ENCODE measurements around the gene SPINT1.

Gene SPINT1

DNA sequence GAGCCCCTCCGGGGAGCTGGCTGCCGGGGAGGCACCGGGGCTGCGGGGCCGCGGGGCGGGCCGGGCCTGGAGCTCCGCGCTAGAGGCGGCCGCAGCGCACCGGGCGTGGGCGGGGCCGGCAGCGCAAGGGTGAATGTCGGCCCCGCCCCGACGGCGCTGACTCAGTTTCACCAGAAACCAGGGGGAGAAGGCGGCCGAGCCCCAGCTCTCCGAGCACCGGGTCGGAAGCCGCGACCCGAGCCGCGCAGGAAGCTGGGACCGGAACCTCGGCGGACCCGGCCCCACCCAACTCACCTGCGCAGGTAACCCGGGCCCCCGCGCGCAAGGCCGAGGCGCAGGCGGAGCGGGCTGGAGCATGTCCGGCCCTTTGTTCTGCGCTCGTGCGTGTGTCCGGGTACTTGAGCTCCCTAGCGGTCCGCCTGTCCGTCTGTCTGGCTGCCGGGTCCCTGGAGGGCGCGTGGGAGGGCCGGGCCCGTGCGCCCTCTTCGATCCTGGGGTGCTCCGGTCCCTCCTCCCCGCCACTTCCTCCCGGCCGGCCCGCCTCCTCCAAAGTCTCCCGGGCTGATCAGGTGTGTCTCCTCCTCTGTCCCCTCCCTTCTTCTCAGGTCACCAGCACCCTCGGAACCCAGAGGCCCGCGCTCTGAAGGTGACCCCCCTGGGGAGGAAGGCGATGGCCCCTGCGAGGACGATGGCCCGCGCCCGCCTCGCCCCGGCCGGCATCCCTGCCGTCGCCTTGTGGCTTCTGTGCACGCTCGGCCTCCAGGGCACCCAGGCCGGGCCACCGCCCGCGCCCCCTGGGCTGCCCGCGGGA lies at the start of gene SPINT1:
TSS of gene SPINT1 (plus strand) at position 164 of the 811 bp plus-strand sequence. CDS start at position 671, 507 bp downstream.
- no peak for DNase-seq

- no peak for DNase-seq
Measured at GRCh38 chr15:40796041-40796440, 47.8 kb upstream of the SPINT1 start.

DNA sequence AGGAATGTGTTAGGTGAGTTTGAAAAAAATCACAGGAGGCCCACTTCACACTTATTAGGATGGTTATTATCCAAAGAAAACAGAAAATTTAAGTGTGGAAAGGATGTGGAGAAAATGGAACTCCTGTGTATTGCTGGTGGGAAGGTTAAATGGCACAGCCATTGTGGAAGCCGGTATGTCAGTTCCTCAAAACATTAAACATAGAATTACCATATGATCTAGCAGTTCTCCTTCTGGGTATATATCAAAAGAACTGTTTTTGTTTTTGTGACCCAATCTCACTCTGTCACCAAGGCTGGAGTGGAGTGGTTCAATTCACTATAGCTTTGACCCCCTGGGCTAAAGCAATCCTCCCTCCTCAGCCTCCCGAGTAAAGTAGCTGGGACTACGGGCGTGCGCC lies 47.3 kb upstream of the SPINT1 start:
- DNase-seq = no peak

GRCh38 chr15:40799523-40799922 lies 44.3 kb upstream of the SPINT1 start:
- DNase-seq = no peak

GRCh38 chr15:40803076-40803475 lies 40.8 kb upstream of the SPINT1 start:
- no peak for DNase-seq

GRCh38 chr15:40803688-40804087 lies 40.2 kb upstream of the SPINT1 start:
- no peak for DNase-seq

- no peak for DNase-seq
Measured at GRCh38 chr15:40806672-40807027, 37.2 kb upstream of the SPINT1 start.

DNA sequence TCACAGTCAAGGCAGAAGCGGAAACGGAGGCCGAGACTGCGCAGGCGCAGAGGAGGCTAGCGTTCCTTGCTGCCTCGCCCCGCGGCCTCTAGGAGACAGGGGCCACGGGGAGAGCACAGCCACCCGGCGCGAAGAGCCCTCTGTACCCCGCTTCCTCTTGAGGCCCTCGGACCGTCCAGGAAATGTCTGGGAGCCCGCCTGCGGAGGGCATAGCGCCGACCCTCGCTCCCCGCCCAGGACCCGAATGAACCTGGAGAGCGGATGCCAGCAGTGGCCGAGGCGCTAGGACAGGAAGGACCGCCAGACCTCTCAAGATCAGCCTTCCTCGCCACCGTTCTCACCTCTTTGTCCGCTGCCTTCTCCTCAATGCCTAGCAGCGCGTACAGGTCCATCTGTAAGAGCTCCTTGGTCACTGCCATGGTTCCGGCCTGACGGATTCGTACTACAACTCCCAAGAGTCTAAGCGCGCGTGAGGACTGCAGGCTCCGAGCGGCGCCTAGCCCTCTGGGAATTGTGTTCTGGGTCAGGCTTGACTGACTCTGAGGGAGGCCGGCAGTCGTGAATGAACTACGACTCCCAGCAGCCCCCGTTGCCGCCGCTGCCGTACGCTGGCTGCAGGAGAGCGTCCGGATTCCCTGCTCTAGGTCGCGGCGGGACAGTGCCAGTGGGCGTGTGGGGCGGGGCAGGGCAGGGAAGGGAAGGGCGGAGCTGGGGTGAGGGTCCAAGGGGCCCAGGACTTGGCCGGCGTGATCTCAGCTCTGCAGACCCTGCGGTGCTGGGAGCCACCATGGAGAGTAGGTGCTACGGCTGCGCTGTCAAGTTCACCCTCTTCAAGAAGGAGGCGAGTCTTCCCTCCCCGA lies 36.6 kb upstream of the SPINT1 start, which contains the start of the genes DNAJC17 and ZFYVE19:
TSS of gene DNAJC17 (minus strand) at position 446 of the 860 bp plus-strand sequence. CDS start at position 419, 27 bp downstream.
TSS of gene ZFYVE19 (plus strand) at position 62 of the 860 bp plus-strand sequence. CDS start at position 563, 501 bp downstream.
- DNase-seq = peak; percentile 73

DNA sequence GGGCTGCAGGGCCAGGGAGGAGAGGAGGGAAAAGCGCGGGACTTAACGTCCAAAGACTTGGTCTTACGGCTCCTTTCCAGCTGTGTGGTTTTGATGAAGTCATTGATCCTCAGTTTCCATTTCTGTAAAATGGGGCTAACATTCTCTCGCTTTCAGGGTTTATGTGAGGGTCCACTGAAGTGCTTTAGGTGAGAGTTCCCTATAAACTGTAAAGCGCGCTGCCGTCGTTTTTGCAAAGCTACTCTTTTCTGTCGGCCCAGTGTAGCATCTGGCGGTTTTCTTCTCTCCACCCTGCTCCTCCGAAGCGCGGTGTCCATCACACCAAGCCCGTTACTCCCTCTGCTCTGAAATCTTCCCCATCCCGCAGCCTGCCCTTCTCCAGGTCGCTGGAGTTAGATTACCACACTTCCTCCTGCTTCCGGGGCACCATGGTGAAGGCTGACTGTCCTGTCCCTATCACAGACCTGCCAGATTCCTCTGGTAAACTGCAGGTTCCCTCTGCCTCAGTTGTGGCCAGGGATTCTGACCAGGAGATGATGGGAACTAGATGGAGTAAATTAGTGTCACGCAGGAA lies 35.9 kb upstream of the SPINT1 start:
- no peak for DNase-seq

DNA sequence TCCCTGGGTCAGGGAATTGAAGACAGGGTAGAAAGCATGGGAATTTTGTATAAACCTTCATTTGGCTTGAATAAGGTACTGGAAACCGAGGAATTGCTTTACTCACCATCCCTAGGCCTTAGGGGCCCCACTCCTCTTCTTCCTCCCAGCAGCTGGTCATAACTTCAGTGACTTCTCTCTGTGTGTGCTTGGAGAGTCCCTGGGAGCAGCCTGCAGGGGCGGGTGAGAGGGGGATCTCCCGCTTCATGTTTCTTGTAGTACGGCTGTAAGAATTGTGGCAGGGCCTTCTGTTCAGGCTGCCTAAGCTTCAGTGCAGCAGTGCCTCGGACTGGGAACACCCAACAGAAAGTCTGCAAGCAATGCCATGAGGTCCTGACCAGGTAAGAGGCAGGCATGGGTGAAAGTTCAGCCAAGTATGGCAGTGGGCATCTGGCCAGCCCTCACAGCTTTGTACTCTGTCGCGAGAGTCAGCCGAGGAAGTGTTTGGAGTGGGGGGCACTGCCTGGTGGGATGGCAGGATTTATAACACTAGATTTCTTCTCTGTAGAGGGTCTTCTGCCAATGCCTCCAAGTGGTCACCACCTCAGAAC lies 34.9 kb upstream of the SPINT1 start:
- no peak for DNase-seq

- DNase-seq = no peak
Measured at GRCh38 chr15:40812721-40813425, 31.0 kb upstream of the SPINT1 start.

- DNase-seq = no peak
Measured at GRCh38 chr15:40815042-40815698, 28.7 kb upstream of the SPINT1 start.

- no peak for DNase-seq
Measured at GRCh38 chr15:40819048-40819447, 24.8 kb upstream of the SPINT1 start.

GRCh38 chr15:40821195-40821594 lies 22.7 kb upstream of the SPINT1 start:
- no peak for DNase-seq

- DNase-seq = no peak
Measured at GRCh38 chr15:40823572-40824343, 20.1 kb upstream of the SPINT1 start.

GRCh38 chr15:40825661-40826422 lies 18.0 kb upstream of the SPINT1 start:
- no peak for DNase-seq

DNA sequence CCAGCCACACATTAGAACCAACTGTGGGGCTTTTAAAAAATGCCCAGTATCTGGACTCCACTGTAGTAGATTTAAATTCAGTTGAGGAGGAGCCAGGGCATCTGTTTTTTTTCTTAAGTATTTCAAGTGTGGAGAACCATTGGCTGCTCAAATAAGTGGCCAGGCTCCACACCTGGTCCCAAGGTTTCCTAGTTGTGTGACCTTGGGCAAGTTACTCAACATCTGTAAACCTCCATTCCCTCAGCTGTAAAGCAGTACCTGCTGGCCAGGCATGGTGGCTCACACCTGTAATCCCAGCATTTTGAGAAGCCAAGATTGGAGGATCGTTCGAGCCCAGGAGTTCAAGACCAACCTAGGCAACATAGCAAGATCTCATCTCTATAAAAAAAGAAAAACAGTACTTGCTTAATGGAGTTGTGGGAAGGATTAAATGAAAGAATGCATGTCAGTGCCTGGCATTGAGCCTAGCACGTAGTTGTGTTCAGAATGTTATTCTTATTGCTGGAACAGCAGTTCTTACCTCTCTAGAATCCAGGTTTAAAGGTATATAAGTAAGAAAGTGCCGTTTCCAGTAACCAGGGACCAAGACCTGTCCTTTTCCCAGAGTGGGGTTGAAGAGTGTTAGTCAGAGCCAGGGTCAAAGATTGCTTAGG lies 17.3 kb upstream of the SPINT1 start:
- no peak for DNase-seq

- no peak for DNase-seq
Measured at GRCh38 chr15:40828447-40829036, 15.3 kb upstream of the SPINT1 start, which contains the start of gene PPP1R14D. TSS of gene PPP1R14D (minus strand) at chr15:40828708. CDS start at chr15:40828641, 67 bp downstream.

GRCh38 chr15:40829115-40829514 lies 14.7 kb upstream of the SPINT1 start:
- no peak for DNase-seq

All from NCI-H187 treated with DMSO at 0.1 percent for 48 hours (cell line).